GM19468 (cell line): ENCODE results near the gene PCYT1B.
"Not testable (repeated sequence)": the region's sequence is repeated elsewhere in the genome, so short reads cannot be mapped to it uniquely, and the experiment has no call there.

Experiments
- ATAC-seq: cut with Tn5 transposase; IDR thresholded peaks from one replicate; pipeline ENCODE4 v1.9.1; 2021; ENCODE audit warnings: mild to moderate bottlenecking, moderate library complexity, moderate number of reproducible peaks; ENCODE audit not compliant: unreplicated experiment; ENCODE audit errors: extremely low read depth

PCYT1B gene

DNA sequence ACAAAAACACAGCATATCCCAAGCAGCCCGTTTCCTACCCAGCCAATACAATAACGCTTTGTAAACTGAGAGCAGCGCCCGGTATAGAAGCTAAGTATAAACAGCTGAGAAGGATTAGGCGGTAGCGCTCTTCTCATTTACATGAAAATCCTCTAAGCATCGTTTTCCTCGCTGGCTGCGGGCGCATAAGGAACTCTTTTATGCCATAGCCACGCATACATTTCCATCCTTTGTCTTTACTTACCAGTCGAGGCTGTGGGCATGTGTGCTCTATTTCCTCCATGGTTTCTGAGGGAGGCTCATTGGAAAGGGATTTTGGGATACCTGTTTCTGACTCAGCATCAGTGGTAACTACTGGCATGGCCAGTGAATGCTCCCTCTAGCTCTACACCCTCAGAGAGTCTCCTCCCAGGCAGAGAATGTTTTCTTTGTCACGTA, 383 bp downstream of the PCYT1B start:
- ATAC-seq, result no peak

GRCh38 chrX:24646006-24646405, 1.1 kb downstream of the PCYT1B start:
- ATAC-seq, result no peak

- ATAC-seq, result no peak
Observed at GRCh38 chrX:24643116-24643515, 4.0 kb downstream of the PCYT1B start.

- ATAC-seq, result no peak
Observed at GRCh38 chrX:24629701-24630100, 17.4 kb downstream of the PCYT1B start.

DNA sequence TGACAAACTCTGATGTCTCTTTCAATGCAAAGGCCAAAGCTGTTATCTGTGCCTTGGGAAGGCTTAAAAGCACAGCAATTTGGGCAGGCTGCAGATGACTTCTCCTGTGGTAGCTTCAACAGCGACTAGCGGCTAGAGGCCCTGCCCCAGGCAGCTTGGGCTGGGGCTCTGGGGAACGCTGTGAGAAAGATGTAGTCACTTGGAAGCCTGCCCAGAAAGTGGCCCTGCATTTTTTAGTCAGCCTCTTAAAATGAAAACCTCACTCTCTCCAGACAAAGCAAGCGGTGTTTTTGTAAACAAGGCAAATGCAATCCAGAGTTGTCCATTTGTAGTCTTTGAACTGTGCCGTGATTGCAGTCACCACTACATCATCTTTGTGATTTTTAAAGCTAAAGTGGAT, 27.5 kb downstream of the PCYT1B start:
- ATAC-seq, result no peak

DNA sequence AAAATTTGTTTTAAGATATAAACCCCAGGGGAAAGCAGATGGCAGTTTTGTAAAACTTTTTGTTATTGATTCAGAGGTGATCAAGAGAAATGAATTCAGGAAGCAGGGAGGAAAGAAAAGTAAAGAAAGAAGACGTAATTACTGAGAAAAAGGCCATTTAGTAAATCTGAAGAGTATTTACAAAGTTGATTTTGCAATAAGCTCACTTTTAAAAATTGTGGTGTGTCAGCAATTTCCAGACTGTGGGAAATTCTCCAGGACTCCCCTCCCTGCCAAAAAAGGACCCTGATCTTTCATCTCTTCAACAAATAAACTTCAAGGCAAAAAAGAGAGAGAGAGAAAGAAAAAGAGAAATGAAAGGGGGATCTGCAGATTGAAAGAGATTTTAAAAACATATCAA, 36.6 kb downstream of the PCYT1B start:
- no peak for ATAC-seq

DNA sequence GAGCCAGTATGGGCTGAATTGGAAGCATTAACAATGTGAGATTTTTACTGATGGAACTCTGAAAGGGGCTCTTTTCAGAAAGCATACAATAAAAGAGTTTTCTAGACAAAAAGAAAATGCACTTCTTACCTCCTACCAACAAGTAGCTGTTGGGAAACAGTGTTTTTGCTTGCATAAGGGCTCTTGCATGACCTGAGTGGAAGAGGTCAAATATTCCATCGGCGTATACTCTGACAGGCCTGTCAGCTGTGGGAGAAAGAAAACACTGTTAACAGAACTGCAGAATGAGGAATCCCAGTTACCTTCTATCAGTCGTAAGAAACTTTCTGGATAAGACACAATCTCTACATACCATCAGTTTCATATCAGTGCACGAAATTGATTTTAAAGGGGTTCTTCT, 39.5 kb downstream of the PCYT1B start:
- no peak for ATAC-seq

GRCh38 chrX:24605941-24606340, 41.2 kb downstream of the PCYT1B start:
- ATAC-seq, result not testable (repeated sequence)

- ATAC-seq, result no peak
Observed at GRCh38 chrX:24603191-24603590, 44.0 kb downstream of the PCYT1B start.

DNA sequence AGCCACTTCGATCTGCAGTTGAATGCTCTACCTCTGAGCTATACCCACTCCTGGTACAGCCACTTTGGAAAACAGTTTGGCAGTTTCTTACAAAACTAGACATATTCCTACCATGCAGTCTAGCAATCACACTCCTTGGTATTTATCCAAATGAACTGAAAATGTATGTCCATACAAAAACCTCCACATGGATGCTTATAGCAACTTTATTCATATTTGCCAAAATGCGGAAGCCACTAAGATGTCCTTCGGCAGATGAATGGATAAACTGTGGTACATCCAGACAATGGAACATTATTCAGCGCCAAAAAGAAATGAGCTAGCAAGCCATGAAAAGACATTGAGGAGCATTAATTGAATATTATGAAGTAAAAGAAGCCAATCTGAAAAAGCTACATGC, 45.3 kb downstream of the PCYT1B start:
- no peak for ATAC-seq

DNA sequence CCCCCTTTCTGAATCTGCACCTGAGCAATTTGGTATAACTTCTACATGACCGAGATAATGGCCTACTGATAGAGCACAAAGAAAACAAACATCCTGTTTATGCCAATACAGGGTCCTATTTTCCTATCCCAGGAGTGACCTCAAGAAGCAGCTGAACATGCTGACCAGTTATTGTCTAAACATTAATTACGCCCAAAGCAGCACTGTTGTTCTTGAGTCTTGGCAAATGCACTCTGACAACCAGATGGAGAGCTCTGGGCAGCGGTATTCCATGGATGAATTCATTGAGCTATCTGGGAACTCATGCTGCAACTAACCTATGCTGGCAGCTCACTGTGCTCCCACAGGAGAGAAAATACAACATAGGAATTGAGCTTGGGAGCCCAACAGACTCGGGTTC, 52.6 kb downstream of the PCYT1B start:
- no peak for ATAC-seq

DNA sequence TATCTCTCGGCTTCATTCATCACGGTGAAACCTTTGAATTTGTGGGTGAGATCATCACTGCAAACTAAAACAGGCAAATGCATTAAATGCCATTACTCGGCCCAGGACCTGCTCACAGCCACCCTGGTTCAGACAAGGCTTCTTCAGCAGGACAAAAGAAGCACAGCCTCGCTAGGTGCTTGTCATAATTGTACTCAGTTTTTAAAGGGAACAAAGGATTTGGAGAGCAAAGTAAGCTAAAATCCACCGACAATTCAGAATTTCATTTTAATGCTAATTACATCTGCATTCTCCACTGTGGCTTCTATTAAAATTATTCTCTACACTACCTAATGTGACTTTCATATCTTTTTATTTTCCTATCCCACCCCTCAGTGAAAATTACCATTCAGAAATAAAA, 57.0 kb downstream of the PCYT1B start:
- ATAC-seq, result no peak

DNA sequence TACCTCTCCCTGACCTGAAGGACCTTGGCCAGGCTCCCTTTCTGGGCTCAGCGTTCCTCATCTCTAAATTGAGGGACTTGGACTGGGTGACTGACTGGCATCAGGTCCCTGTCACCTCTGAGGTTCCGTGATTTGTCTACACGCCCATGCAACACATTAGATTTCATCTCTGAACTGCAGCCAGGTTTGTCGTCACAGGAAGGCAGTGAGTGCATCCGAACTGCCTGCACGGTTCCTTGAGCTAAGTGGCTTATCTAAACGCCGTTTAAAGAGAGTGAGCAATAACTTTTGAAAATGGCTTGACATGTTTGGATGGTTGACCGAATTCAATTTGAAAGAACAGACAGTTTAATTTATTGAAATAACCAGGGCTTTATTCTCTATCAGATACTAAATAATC, 70.1 kb downstream of the PCYT1B start:
- no peak for ATAC-seq

GRCh38 chrX:24575496-24575895, 71.7 kb downstream of the PCYT1B start:
- ATAC-seq, result no peak

DNA sequence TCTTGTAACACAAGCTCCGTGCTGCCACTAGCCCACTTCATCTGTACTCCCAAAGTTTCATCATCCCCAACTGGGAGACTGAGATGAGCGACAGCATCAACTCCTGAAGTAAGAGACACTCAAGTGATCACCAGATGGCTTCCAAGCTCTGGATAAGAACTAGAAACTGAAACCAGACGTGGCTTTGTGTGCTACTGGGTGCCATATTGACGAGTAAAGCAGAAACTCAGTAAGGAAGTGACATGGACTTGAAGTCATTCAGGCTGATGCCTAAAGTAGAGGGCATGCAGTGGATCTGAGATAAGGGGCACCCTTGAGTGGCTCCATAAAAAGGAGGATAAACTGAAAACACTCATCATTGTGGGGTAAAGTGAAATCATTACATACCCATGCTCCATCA, 72.4 kb downstream of the PCYT1B start:
- no peak for ATAC-seq

DNA sequence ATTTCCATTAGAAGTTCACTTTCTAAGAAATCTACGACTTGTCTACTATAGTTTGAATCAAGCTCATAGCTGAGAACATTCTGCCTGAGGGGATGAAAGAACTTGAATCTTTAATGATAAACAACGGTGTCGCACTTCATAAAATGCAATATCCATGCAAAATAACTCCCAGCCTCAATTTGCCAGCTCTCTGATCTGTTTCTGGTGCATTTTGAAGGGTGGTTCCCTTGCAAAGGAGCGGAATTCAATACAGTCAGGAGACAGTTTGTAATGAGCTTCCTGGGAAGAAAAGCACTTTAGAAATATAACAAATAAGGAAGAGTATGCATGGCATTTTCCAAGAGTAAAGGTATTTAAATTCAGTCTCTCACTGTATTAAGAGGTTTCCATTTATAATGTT, 80.0 kb downstream of the PCYT1B start:
- no peak for ATAC-seq

DNA sequence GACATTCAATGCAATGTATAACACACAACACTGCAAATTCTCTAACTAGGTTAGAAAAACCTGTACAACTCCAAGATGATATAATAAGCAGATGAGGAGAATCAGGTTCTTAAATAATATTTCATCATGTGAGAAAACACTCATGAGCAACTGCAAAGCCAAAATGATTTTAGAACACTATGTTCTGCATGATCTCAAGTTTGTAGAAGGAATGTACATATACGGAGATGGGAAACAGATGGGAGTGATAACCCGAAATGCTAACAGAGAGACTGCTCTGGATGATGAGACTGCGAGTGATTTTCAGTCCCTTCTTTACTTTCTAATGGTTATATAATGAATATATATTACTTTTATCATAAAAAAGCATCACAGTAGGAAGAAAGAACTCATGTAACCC, 80.9 kb downstream of the PCYT1B start:
- no peak for ATAC-seq

DNA sequence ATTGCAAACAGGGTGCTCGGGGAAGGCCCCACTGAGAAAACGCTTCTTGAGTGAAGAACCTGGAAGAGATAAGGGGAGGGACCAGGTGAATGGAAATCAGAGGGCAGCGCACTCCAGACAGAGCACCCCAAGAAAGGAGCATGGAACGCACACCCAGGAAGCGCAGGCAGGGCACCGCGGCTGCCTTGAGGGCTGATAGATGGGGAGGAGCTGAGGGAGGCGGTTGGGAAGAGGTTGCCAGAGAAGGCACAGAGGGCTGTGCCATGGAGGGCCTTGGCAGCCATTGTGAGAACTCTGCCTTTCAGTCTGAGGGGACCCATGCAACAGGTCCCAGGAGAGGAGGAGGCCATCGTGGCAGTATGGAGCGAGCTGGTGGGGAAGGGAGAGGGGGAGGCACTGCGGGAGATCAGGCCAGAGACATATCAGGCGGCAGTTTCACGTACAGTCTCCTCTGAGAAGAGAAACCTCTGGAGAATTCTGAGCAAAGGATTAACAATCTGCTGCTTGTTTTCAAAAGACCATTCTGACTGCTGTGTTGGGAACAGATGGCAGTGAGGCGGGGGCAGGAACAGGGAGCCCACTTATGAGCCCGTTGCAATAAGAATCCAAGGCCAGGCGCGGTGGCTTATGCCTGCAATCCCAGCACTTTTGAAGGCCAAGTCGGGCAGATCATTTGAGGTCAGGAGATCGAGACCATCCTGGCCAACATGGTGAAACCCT, 83.7 kb downstream of the PCYT1B start:
- no peak for ATAC-seq

DNA sequence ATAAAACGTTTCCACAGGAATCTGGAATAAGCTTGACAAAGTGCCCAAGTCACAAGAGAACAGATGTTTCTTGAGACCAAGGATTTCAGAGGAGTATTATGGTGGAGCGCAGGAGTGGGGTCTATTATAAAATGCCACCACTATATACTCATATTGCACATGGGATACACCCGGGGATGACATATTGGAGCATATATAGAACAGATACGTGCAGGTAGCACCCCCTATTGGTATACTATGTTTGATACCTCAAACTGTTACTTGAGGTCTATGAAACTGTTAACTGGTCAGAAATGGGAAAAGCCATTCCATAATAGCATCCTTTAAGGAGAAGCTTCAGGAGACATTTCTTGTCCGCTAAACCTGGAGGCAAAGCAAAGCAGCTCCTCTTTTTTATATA, 86.0 kb downstream of the PCYT1B start:
- ATAC-seq, result no peak

- no peak for ATAC-seq
Observed at GRCh38 chrX:24553011-24553410, 94.1 kb downstream of the PCYT1B start.

DNA sequence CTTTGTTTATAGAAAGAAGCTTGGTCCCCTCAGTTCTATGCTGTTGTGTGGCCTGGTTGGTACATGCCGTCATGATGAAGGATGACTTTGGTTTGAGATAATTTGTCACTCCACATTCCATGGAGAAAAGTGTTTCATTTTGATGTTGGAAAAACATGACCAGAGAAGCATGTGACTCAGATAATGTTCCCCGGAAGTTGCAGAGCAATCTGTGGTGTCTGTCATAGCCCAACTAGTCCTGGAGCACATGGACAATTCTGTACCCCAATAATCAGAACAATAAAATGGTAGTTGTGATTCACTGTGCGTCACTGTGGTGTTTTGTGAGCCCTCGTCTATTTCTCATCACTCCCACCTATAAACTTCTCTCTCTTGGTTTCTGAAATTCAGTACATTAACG, 97.0 kb downstream of the PCYT1B start:
- ATAC-seq, result no peak

GRCh38 chrX:24547961-24548360, 99.2 kb downstream of the PCYT1B start:
- no peak for ATAC-seq

- no peak for ATAC-seq
Observed at GRCh38 chrX:24542756-24543155, 104.4 kb downstream of the PCYT1B start.
